ENCODE measurements around the gene PKIB.

GRCh38 chr6:122677406-122677805 is 67.2 kb downstream of the PKIB start:
- TF ChIP-seq CTCF (IDR thresholded peaks at IDR 0.05; ENCODE audit: low read depth, low read length) (no peak), POLR2A (IDR thresholded peaks at IDR 0.05; ENCODE audit: extremely low read depth, insufficient read length) (no peak)

Measured in NB4 (cell line).